ENCODE results near the gene RABGGTB. TPM values are rescaled to one million over a fixed set of nuclear protein-coding genes. Genes with fewer than 3 reads are reported as not detected.
"Not testable (repeated sequence)": the region's sequence is repeated elsewhere in the genome, so short reads cannot be mapped to it uniquely, and the experiment has no call there.

The RABGGTB gene
- 10 to 100 TPM; 44.8 to 47.5 TPM for polyA plus RNA-seq

GRCh38 chr1:75785983-75786853 lies at the start of gene RABGGTB:
Gene RABGGTB, plus strand, starts transcription at chr1:75786256. Its CDS starts 16 bp downstream, at chr1:75786272.
- Histone ChIP-seq H3K27ac (ENCODE audit: low read depth in 2 of 2, low read length in 1 of 2) (peak within 1 kb of the TSS; percentile 88 to 89), H3K4me1 (ENCODE audit: control insufficient read depth in 2 of 2, insufficient read depth in 2 of 2, low read length in 1 of 2) (peaks cover 0 to 2% of the 10 kb centered on the region in 2 donors), H3K36me3 (ENCODE audit: control insufficient read depth in 2 of 2, insufficient read depth in 2 of 2, low read length in 1 of 2) (no peaks in the 10 kb centered on the region), H3K27me3 (ENCODE audit: control insufficient read depth in 1 of 2, insufficient read depth in 2 of 2, low read length in 2 of 2) (no peaks in the 10 kb centered on the region), H3K9me3 (ENCODE audit: control insufficient read depth in 2 of 2, insufficient read depth in 1 of 2, low read depth in 1 of 2, low read length in 1 of 2) (no peaks in the 10 kb centered on the region), H3K4me3 (ENCODE audit: low read depth in 1 of 2, low read length in 2 of 2) (peak within 1 kb of the TSS; percentile 84 to 97)
- 0% methylated on average over 28 of the region's 28 CpGs for WGBS, 2 donors

DNA sequence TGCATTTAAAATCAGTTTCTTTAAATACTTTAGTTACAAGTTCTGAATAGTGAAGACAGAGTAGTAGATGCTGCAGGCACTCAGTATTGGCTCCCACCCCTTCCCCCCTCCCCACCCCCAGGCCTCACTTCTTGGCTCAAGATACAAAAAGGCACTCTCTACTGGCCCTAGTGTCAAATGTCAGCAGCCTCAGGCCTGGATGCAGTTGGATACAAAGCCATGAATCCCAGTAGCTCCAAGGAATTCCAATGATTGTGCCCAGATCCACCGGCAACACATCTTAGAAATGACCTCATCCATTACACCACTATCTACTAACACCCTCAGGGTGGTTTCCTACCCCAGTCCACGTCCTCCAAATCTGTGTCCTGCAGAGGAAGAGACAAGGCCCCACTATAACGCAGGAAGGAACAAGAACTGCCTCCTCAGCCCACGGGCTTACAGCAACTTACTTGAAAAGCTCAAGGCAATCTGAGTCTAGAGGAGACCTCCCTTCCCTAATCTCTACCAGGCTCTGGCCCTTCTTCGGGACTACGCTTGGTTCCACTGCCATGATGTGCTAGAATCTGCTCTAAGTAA lies 43.9 kb upstream of the RABGGTB start:
- Histone ChIP-seq H3K9me3 (ENCODE audit: control insufficient read depth in 2 of 2, insufficient read depth in 1 of 2, low read depth in 1 of 2, low read length in 1 of 2) (no peaks in the 10 kb centered on the region), H3K36me3 (ENCODE audit: control insufficient read depth in 2 of 2, insufficient read depth in 2 of 2, low read length in 1 of 2) (peaks cover 14 to 26% of the 10 kb centered on the region in 2 donors), H3K27ac (ENCODE audit: low read depth in 2 of 2, low read length in 1 of 2) (no peak overlapping the region)

DNA sequence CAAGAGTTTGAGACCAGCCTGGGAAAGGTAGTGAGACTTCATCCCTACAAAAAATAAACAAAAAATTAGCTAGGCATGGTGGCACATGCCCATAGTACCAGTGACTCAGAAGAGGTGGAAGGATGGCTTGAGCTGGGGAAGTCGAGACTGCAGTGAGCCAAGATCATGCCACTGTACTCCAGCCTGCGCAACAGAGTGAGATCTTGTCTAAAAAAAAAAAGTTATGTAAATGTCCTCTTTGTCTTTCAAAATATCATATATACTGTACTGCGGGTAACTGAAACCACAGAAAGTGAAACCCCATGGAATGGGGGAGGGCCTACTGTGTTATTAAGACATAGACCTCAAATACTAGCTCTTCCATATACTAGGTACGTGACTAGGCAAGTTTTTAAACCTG lies 40.8 kb upstream of the RABGGTB start:
- Histone ChIP-seq H3K4me1 (ENCODE audit: control insufficient read depth in 2 of 2, insufficient read depth in 2 of 2, low read length in 1 of 2) (no peaks in the 10 kb centered on the region), H3K27ac (ENCODE audit: low read depth in 2 of 2, low read length in 1 of 2) (no peak overlapping the region), H3K36me3 (ENCODE audit: control insufficient read depth in 2 of 2, insufficient read depth in 2 of 2, low read length in 1 of 2) (peaks cover 9 to 23% of the 10 kb centered on the region in 2 donors), H3K4me3 (ENCODE audit: low read depth in 1 of 2, low read length in 2 of 2) (no peak overlapping the region), H3K27me3 (ENCODE audit: control insufficient read depth in 1 of 2, insufficient read depth in 2 of 2, low read length in 2 of 2) (no peaks in the 10 kb centered on the region), H3K9me3 (ENCODE audit: control insufficient read depth in 2 of 2, insufficient read depth in 1 of 2, low read depth in 1 of 2, low read length in 1 of 2) (no peaks in the 10 kb centered on the region)
- 55 to 75% methylated on average over 4 of the region's 4 CpGs for WGBS, 2 donors

More for the DNA sequence above, 43.9 kb upstream of the RABGGTB start:
- H3K4me1 ChIP-seq (ENCODE audit: control insufficient read depth in 2 of 2, insufficient read depth in 2 of 2, low read length in 1 of 2) = no peaks in the 10 kb centered on the region
- no peaks in the 10 kb centered on the region for H3K27me3 ChIP-seq (ENCODE audit: control insufficient read depth in 1 of 2, insufficient read depth in 2 of 2, low read length in 2 of 2)
- H3K4me3 ChIP-seq (ENCODE audit: low read depth in 1 of 2, low read length in 2 of 2) = no peak overlapping the region
- 91 to 95% methylated on average over 6 of the region's 6 CpGs for WGBS, 2 donors

- peaks cover 4 to 13% of the 10 kb centered on the region in 2 donors for H3K36me3 ChIP-seq (ENCODE audit: control insufficient read depth in 2 of 2, insufficient read depth in 2 of 2, low read length in 1 of 2)
These were observed 28.8 kb upstream of the RABGGTB start for GRCh38 chr1:75757210-75757609.

GRCh38 chr1:75758543-75758942 lies 27.5 kb upstream of the RABGGTB start:
- not testable (repeated sequence) for H3K27me3 ChIP-seq (ENCODE audit: control insufficient read depth in 1 of 2, insufficient read depth in 2 of 2, low read length in 2 of 2); H3K27ac ChIP-seq (ENCODE audit: low read depth in 2 of 2, low read length in 1 of 2); H3K4me1 ChIP-seq (ENCODE audit: control insufficient read depth in 2 of 2, insufficient read depth in 2 of 2, low read length in 1 of 2); H3K4me3 ChIP-seq (ENCODE audit: low read depth in 1 of 2, low read length in 2 of 2); H3K9me3 ChIP-seq (ENCODE audit: control insufficient read depth in 2 of 2, insufficient read depth in 1 of 2, low read depth in 1 of 2, low read length in 1 of 2)
- peaks cover 4 to 13% of the 10 kb centered on the region in 2 donors for H3K36me3 ChIP-seq (ENCODE audit: control insufficient read depth in 2 of 2, insufficient read depth in 2 of 2, low read length in 1 of 2)
- WGBS, 2 donors = 87 to 98% methylated on average over 4 of the region's 4 CpGs

More at GRCh38 chr1:75757210-75757609, 28.8 kb upstream of the RABGGTB start:
- not testable (repeated sequence) for H3K27ac ChIP-seq (ENCODE audit: low read depth in 2 of 2, low read length in 1 of 2); H3K27me3 ChIP-seq (ENCODE audit: control insufficient read depth in 1 of 2, insufficient read depth in 2 of 2, low read length in 2 of 2); H3K4me1 ChIP-seq (ENCODE audit: control insufficient read depth in 2 of 2, insufficient read depth in 2 of 2, low read length in 1 of 2); H3K9me3 ChIP-seq (ENCODE audit: control insufficient read depth in 2 of 2, insufficient read depth in 1 of 2, low read depth in 1 of 2, low read length in 1 of 2); H3K4me3 ChIP-seq (ENCODE audit: low read depth in 1 of 2, low read length in 2 of 2)

DNA sequence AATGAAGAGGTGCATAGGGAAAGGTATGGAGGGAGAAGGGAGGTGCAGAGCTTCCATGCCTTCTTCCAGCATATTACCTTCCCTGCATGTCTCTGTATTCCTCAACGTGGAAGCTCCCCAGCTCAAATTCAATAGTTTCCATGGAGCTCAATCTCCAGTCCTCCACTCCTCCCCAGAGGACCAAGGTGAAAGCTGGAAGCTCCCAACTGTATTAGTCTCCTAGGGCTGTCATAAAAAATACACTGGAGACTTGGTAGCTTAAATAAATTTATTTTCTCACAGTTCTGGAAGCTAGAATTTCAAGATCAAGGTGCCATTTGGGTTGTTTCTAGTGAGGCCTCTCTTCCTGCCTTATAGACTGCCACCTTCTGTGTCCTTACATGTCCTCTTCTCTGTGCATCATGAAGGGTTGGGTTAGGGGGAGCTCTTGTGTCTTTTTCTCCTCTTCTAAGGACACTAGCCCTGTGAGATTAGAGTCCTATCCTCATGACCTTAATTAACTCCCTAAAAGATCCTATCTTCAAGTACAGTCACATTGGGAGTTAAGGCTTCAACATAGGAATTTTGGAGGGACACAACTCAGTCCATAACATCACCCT lies 21.9 kb upstream of the RABGGTB start:
- H3K27me3 ChIP-seq (ENCODE audit: control insufficient read depth in 1 of 2, insufficient read depth in 2 of 2, low read length in 2 of 2) = no peaks in the 10 kb centered on the region
- no peaks in the 10 kb centered on the region for H3K9me3 ChIP-seq (ENCODE audit: control insufficient read depth in 2 of 2, insufficient read depth in 1 of 2, low read depth in 1 of 2, low read length in 1 of 2)
- H3K36me3 ChIP-seq (ENCODE audit: control insufficient read depth in 2 of 2, insufficient read depth in 2 of 2, low read length in 1 of 2) = peaks cover 0 to 4% of the 10 kb centered on the region in 2 donors
- no peak overlapping the region for H3K27ac ChIP-seq (ENCODE audit: low read depth in 2 of 2, low read length in 1 of 2)
- WGBS, 2 donors = 77 to 90% methylated on average over 1 of the region's 1 CpG
- H3K4me1 ChIP-seq (ENCODE audit: control insufficient read depth in 2 of 2, insufficient read depth in 2 of 2, low read length in 1 of 2) = no peaks in the 10 kb centered on the region
- H3K4me3 ChIP-seq (ENCODE audit: low read depth in 1 of 2, low read length in 2 of 2) = no peak overlapping the region

DNA sequence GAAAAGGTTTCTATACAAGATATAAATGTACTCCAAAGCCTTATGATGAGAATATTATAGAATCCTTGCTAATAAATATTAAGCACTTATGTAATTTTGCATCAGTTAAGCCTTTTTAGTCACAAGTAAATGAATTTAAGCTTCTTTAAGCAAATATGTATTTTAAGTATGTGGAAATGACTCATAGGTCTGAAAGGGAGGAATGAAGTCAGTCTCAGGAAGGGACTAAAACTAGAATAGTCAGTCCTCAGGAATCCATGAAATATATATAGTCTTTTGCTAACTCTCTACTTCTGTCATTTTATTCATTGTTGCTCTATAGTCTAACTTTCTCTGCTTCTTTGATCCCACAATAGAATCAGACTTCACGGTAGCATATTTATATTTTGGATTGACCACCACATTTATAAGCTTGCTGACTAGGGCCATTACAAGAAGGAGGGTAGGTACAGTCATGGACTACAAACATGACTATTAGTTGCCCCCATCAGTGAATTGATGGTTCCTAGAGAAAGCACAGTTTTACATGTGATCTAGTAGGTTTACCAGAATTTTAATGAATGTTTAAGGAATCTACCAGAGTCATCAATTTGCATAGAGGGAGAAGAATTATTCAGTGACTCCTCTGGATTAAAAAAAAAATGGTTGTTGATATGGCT lies 20.2 kb upstream of the RABGGTB start:
- Histone ChIP-seq H3K4me3 (ENCODE audit: low read depth in 1 of 2, low read length in 2 of 2) (no peak overlapping the region), H3K9me3 (ENCODE audit: control insufficient read depth in 2 of 2, insufficient read depth in 1 of 2, low read depth in 1 of 2, low read length in 1 of 2) (no peaks in the 10 kb centered on the region), H3K27ac (ENCODE audit: low read depth in 2 of 2, low read length in 1 of 2) (no peak overlapping the region), H3K4me1 (ENCODE audit: control insufficient read depth in 2 of 2, insufficient read depth in 2 of 2, low read length in 1 of 2) (no peaks in the 10 kb centered on the region), H3K36me3 (ENCODE audit: control insufficient read depth in 2 of 2, insufficient read depth in 2 of 2, low read length in 1 of 2) (peaks cover 0 to 4% of the 10 kb centered on the region in 2 donors), H3K27me3 (ENCODE audit: control insufficient read depth in 1 of 2, insufficient read depth in 2 of 2, low read length in 2 of 2) (no peaks in the 10 kb centered on the region)
- WGBS, 2 donors = 75 to 81% methylated on average over 1 of the region's 1 CpG

DNA sequence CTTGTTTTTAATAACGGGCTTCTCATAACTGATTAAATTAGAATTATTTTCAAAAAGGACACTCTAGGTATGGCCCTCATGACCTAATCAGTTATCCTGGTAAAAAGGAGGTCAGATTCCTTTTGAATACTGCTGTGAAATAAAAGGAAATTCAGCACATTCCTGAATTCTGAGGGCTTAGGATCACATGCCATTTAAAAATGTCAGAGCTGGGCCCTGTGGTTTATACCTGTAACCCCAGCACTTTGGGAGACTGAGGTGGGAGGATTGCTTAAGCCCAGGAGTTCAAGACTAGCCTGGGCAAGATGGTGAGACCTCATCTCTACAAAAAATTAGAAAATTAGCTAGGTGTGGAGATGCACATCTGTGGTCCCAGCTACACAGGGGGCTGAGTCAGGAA lies 18.0 kb upstream of the RABGGTB start:
- Histone ChIP-seq H3K36me3 (ENCODE audit: control insufficient read depth in 2 of 2, insufficient read depth in 2 of 2, low read length in 1 of 2) (peaks cover 0 to 4% of the 10 kb centered on the region in 2 donors), H3K27ac (ENCODE audit: low read depth in 2 of 2, low read length in 1 of 2) (no peak overlapping the region), H3K27me3 (ENCODE audit: control insufficient read depth in 1 of 2, insufficient read depth in 2 of 2, low read length in 2 of 2) (no peaks in the 10 kb centered on the region), H3K4me3 (ENCODE audit: low read depth in 1 of 2, low read length in 2 of 2) (no peak overlapping the region), H3K4me1 (ENCODE audit: control insufficient read depth in 2 of 2, insufficient read depth in 2 of 2, low read length in 1 of 2) (no peaks in the 10 kb centered on the region), H3K9me3 (ENCODE audit: control insufficient read depth in 2 of 2, insufficient read depth in 1 of 2, low read depth in 1 of 2, low read length in 1 of 2) (no peaks in the 10 kb centered on the region)
- 88 to 95% methylated on average over 1 of the region's 1 CpG for WGBS, 2 donors

- Histone ChIP-seq H3K27ac (ENCODE audit: low read depth in 2 of 2, low read length in 1 of 2) (no peak overlapping the region), H3K27me3 (ENCODE audit: control insufficient read depth in 1 of 2, insufficient read depth in 2 of 2, low read length in 2 of 2) (no peaks in the 10 kb centered on the region), H3K4me1 (ENCODE audit: control insufficient read depth in 2 of 2, insufficient read depth in 2 of 2, low read length in 1 of 2) (no peaks in the 10 kb centered on the region), H3K4me3 (ENCODE audit: low read depth in 1 of 2, low read length in 2 of 2) (no peak overlapping the region), H3K36me3 (ENCODE audit: control insufficient read depth in 2 of 2, insufficient read depth in 2 of 2, low read length in 1 of 2) (no peaks in the 10 kb centered on the region), H3K9me3 (ENCODE audit: control insufficient read depth in 2 of 2, insufficient read depth in 1 of 2, low read depth in 1 of 2, low read length in 1 of 2) (no peaks in the 10 kb centered on the region)
- 62 to 63% methylated on average over 1 of the region's 1 CpG for WGBS, 2 donors
These were observed 15.3 kb upstream of the RABGGTB start for GRCh38 chr1:75770761-75771160.

All from esophagus (tissue), 2 donors.